ENCODE data around the gene PTPRC. TPM values are rescaled to one million over a fixed set of nuclear protein-coding genes. Genes with fewer than 3 reads are reported as not detected.
A peak's percentile ranks its signal among the peaks of the same experiment; 100 is the strongest.

PTPRC gene
- total RNA-seq, 1 experiment from 2014 or later: 0.25 TPM

DNA sequence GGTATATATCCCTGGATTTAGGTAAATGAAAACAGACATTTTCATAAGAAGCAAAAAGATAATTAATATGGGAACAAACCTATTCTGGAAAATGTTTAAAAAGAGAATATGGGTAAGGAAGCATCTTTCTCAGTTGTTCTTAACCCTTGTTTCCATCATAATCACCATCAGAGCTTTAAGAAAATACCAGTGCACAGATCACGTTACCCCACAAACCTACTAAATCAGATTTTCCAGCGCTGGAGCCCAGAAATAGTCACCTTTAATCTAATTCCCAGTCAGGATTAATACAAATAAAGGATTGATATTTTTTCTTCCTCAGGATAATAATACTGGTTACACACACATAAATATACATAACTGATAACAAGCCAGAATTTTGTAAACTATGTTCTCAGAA lies 44.6 kb downstream of the PTPRC start:
- H3K4me3 ChIP-seq (ENCODE audit: low read depth, low read length): no peak overlapping the region
- H3K9me3 ChIP-seq: no peaks in the 10 kb centered on the region
- no peaks in the 10 kb centered on the region for H3K9me3 Mint-ChIP-seq (ENCODE audit: unreplicated experiment)
- intact Hi-C loops (cut with micrococcal nuclease; ENCODE audit: unreplicated experiment): loop anchor here (10.0 kb wide), 1 partner anchor 339 kb away; no protein-coding TSS in a partner anchor
- H3K4me1 Mint-ChIP-seq (ENCODE audit: low read depth, unreplicated experiment): no peaks in the 10 kb centered on the region
- TF ChIP-seq, protein P1, sequence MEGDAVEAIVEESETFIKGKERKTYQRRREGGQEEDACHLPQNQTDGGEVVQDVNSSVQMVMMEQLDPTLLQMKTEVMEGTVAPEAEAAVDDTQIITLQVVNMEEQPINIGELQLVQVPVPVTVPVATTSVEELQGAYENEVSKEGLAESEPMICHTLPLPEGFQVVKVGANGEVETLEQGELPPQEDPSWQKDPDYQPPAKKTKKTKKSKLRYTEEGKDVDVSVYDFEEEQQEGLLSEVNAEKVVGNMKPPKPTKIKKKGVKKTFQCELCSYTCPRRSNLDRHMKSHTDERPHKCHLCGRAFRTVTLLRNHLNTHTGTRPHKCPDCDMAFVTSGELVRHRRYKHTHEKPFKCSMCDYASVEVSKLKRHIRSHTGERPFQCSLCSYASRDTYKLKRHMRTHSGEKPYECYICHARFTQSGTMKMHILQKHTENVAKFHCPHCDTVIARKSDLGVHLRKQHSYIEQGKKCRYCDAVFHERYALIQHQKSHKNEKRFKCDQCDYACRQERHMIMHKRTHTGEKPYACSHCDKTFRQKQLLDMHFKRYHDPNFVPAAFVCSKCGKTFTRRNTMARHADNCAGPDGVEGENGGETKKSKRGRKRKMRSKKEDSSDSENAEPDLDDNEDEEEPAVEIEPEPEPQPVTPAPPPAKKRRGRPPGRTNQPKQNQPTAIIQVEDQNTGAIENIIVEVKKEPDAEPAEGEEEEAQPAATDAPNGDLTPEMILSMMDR (IDR thresholded peaks at IDR 0.05; ENCODE audit: insufficient read depth in 1 of 2, low read depth in 1 of 2, low read length in 1 of 2, severe bottlenecking in 1 of 2, unreplicated experiment in 1 of 2): no peak
- DNase-seq: no peak
- no peaks in the 10 kb centered on the region for H3K36me3 Mint-ChIP-seq (ENCODE audit: insufficient read depth, unreplicated experiment)
- POLR2A ChIA-PET: no interaction called here
- no peak overlapping the region for H3K4me3 Mint-ChIP-seq (ENCODE audit: unreplicated experiment)
- CTCF ChIA-PET: no interaction called here
- H3K27me3 ChIP-seq (replicated peaks; ENCODE audit: control insufficient read depth, insufficient read depth, low read length): no peaks in the 10 kb centered on the region
- no peaks in the 10 kb centered on the region for H3K36me3 ChIP-seq (ENCODE audit: control insufficient read depth, insufficient read depth, low read length)
- H3K4me1 ChIP-seq: no peaks in the 10 kb centered on the region
- no TSS peak for BruUV-seq (replicated peaks)
- no peak overlapping the region for H3K27ac Mint-ChIP-seq (ENCODE audit: unreplicated experiment)
- no peaks in the 10 kb centered on the region for H3K27me3 Mint-ChIP-seq (ENCODE audit: insufficient read depth, unreplicated experiment)

GRCh38 chr1:198686069-198686728 lies 47.4 kb downstream of the PTPRC start:
- Histone ChIP-seq H3K9me3 (no peaks in the 10 kb centered on the region), H3K4me3 (ENCODE audit: low read depth, low read length) (no peak overlapping the region), H3K4me1 (no peaks in the 10 kb centered on the region), H3K36me3 (ENCODE audit: control insufficient read depth, insufficient read depth, low read length) (no peaks in the 10 kb centered on the region), H3K27me3 (replicated peaks; ENCODE audit: control insufficient read depth, insufficient read depth, low read length) (no peaks in the 10 kb centered on the region)
- H3K9me3 Mint-ChIP-seq (ENCODE audit: unreplicated experiment): no peaks in the 10 kb centered on the region
- POLR2A ChIA-PET: no interaction called here
- H3K36me3 Mint-ChIP-seq (ENCODE audit: insufficient read depth, unreplicated experiment): no peaks in the 10 kb centered on the region
- no TSS peak for BruUV-seq (replicated peaks)
- H3K27ac Mint-ChIP-seq (ENCODE audit: unreplicated experiment): no peak overlapping the region
- no peaks in the 10 kb centered on the region for H3K4me1 Mint-ChIP-seq (ENCODE audit: low read depth, unreplicated experiment)
- no peak for DNase-seq
- intact Hi-C loops (cut with micrococcal nuclease; ENCODE audit: unreplicated experiment): loop anchor here (1.0 to 10.0 kb wide), 7 partner anchors 221 to 1165 kb away; partner anchors contain the start of genes LHX9 and NEK7
- H3K4me3 Mint-ChIP-seq (ENCODE audit: unreplicated experiment): no peak overlapping the region
- CTCF ChIA-PET: interaction anchor here (0.7 to 1.0 kb wide), 3 partner anchors 13 to 770 kb away, joined by 3 read pairs; no protein-coding TSS in a partner anchor
- TF ChIP-seq, protein P1 (IDR thresholded peaks at IDR 0.05; ENCODE audit: insufficient read depth in 1 of 2, low read depth in 1 of 2, low read length in 1 of 2, severe bottlenecking in 1 of 2, unreplicated experiment in 1 of 2): peak in 1 of 2 experiments; percentile 17
- H3K27me3 Mint-ChIP-seq (ENCODE audit: insufficient read depth, unreplicated experiment): no peaks in the 10 kb centered on the region

GRCh38 chr1:198687429-198687828 lies 48.6 kb downstream of the PTPRC start:
- Histone ChIP-seq H3K4me1 (no peaks in the 10 kb centered on the region), H3K4me3 (ENCODE audit: low read depth, low read length) (no peak overlapping the region), H3K27me3 (replicated peaks; ENCODE audit: control insufficient read depth, insufficient read depth, low read length) (no peaks in the 10 kb centered on the region), H3K36me3 (ENCODE audit: control insufficient read depth, insufficient read depth, low read length) (no peaks in the 10 kb centered on the region), H3K9me3 (no peaks in the 10 kb centered on the region)
- no peaks in the 10 kb centered on the region for H3K9me3 Mint-ChIP-seq (ENCODE audit: unreplicated experiment)
- no peak overlapping the region for H3K4me3 Mint-ChIP-seq (ENCODE audit: unreplicated experiment)
- no peaks in the 10 kb centered on the region for H3K4me1 Mint-ChIP-seq (ENCODE audit: low read depth, unreplicated experiment)
- TF ChIP-seq, protein P1 (IDR thresholded peaks at IDR 0.05; ENCODE audit: insufficient read depth in 1 of 2, low read depth in 1 of 2, low read length in 1 of 2, severe bottlenecking in 1 of 2, unreplicated experiment in 1 of 2): no peak
- intact Hi-C loops (cut with micrococcal nuclease; ENCODE audit: unreplicated experiment): loop anchor here (2.0 to 10.0 kb wide), 4 partner anchors 343 to 1167 kb away; partner anchors contain the start of gene LHX9
- H3K36me3 Mint-ChIP-seq (ENCODE audit: insufficient read depth, unreplicated experiment): no peaks in the 10 kb centered on the region
- BruUV-seq (replicated peaks): no TSS peak
- H3K27ac Mint-ChIP-seq (ENCODE audit: unreplicated experiment): no peak overlapping the region
- CTCF ChIA-PET: no interaction called here
- DNase-seq: no peak
- no peaks in the 10 kb centered on the region for H3K27me3 Mint-ChIP-seq (ENCODE audit: insufficient read depth, unreplicated experiment)
- POLR2A ChIA-PET: no interaction called here
